GM12878 (cell line): Measurements from ENCODE around the gene MBD5. TPM values are rescaled to one million over a fixed set of nuclear protein-coding genes. Genes with fewer than 3 reads are reported as not detected.
A peak's percentile ranks its signal among the peaks of the same experiment; 100 is the strongest.

Experiments used
- ATAC-seq: fragments of 200-7000 bp; cut with Tn5 transposase; 3 replicates; pipeline ENCODE4 v1.9.1; 2020; ENCODE audit warnings: mild to moderate bottlenecking, moderate library complexity
- BruUV-seq: library from RNA; stranded (reverse); fragments of 400-500 nt; replicated peaks from 2 replicates; lab custom pipeline; 2021; lab: Mats Ljungman, UMichigan
- CTCF ChIA-PET: fragments of 300-600 bp; sonication (Branson Sonifier 250); formaldehyde crosslinking; extraction: SDS; loops from one replicate; lab custom pipeline; 2021; ENCODE audit warnings: inconsistent platforms; lab: Yijun Ruan, JAX
- POLR2A ChIA-PET: fragments of 350-600 bp; formaldehyde crosslinking; extraction: SDS; loops from one replicate; lab custom pipeline; 2021; ENCODE audit warnings: inconsistent platforms; lab: Charles Lee
- RAD21 ChIA-PET: fragments of 300-600 bp; sonication (Branson Sonifier 250); formaldehyde crosslinking; loops from one replicate; lab custom pipeline; 2023; ENCODE audit warnings: antibody characterized with exemption; ENCODE audit not compliant: unreplicated experiment; lab: Charles Lee
- SMC1A ChIA-PET: fragments of 300-600 bp; sonication (Branson Sonifier 250); formaldehyde crosslinking; loops from one replicate; lab custom pipeline; 2023; ENCODE audit not compliant: unreplicated experiment, uncharacterized antibody; lab: Charles Lee
- DNase-seq: peaks from one replicate; pipeline ENCODE4 v3.0.0-alpha.2; 2011; ENCODE audit warnings: low read depth, low spot score
- FAIRE-seq: peaks from 3 replicates; lab custom pipeline; 2011; peaks lifted over from hg19 to GRCh38; lab: Jason Lieb, UNC
- H2AFZ ChIP-seq: 2 replicates; pipeline ENCODE4 v1.6.0; 2011; ENCODE audit warnings: low read depth, low read length, control low read depth; ENCODE audit not compliant: control insufficient read depth
- H3K27ac ChIP-seq: 2 replicates; pipeline ENCODE4 v1.5.1; 2011; ENCODE audit warnings: control low read depth; ENCODE audit not compliant: control insufficient read depth, insufficient read depth
- H3K27me3 ChIP-seq, 2 experiments: replicated peaks in 1 of 2; 2 replicates each; pipeline versions ENCODE4 v1.6.0 to v1.6.1; 2011; ENCODE audit warnings: low read length in 1 of 2; ENCODE audit not compliant: control insufficient read depth in 2 of 2, insufficient read depth in 2 of 2
- H3K36me3 ChIP-seq, 2 experiments: 2 replicates each; pipeline ENCODE4 v1.5.1; 2011; ENCODE audit warnings: low read length in 1 of 2; ENCODE audit not compliant: control insufficient read depth in 2 of 2, insufficient read depth in 2 of 2
- H3K4me1 ChIP-seq: 2 replicates; pipeline ENCODE4 v1.6.1; 2011; ENCODE audit warnings: mild to moderate bottlenecking, low read length, moderate library complexity, mixed read lengths; ENCODE audit not compliant: control insufficient read depth, insufficient read depth
- H3K4me2 ChIP-seq: 2 replicates; pipeline ENCODE4 v1.6.0; 2011; ENCODE audit warnings: control low read depth; ENCODE audit not compliant: control insufficient read depth, insufficient read depth
- H3K4me3 ChIP-seq: fragments of 200-600 bp; sonication (generic); 2 replicates; pipeline ENCODE4 v1.5.1; 2016
- H3K79me2 ChIP-seq: 2 replicates; pipeline ENCODE4 v1.6.0; 2011; ENCODE audit warnings: low read length; ENCODE audit not compliant: control insufficient read depth, insufficient read depth
- H3K9ac ChIP-seq: 2 replicates; pipeline ENCODE4 v1.8.0; 2011; ENCODE audit warnings: low read length, control low read depth, mixed read lengths; ENCODE audit not compliant: control insufficient read depth, insufficient read depth
- H3K9me3 ChIP-seq: replicated peaks from 3 replicates; pipeline ENCODE4 v1.5.1; 2011; ENCODE audit warnings: mild to moderate bottlenecking, low read length; ENCODE audit not compliant: control insufficient read depth, insufficient read depth
- H4K20me1 ChIP-seq: 2 replicates; pipeline ENCODE4 v1.6.0; 2011; ENCODE audit not compliant: control insufficient read depth, insufficient read depth
- BHLHE40 ChIP-seq, 2 experiments: fragments of 450-650 bp in 1 of 2; IDR thresholded peaks; 2 replicates each; pipeline ENCODE4 v1.6.1; 2011 to 2017; ENCODE audit warnings: low read depth in 2 of 2, borderline replicate concordance in 1 of 2, improper control_type of control experiment in 1 of 2, low read length in 1 of 2, mild to moderate bottlenecking in 1 of 2
- CREB1 ChIP-seq: IDR thresholded peaks from 2 replicates; pipeline ENCODE4 v1.6.1; 2012; ENCODE audit warnings: low read depth, mild to moderate bottlenecking, inconsistent platforms
- EP300 ChIP-seq, 2 experiments: fragments of 150-350 bp in 1 of 2; IDR thresholded peaks; 2 replicates each; pipeline ENCODE4 v1.6.1; 2011 to 2012; ENCODE audit warnings: low read depth in 2 of 2, low read length in 2 of 2, borderline replicate concordance in 1 of 2, improper control_type of control experiment in 1 of 2, inconsistent platforms in 1 of 2; ENCODE audit not compliant: control insufficient read depth in 1 of 2
- FOXM1 ChIP-seq: IDR thresholded peaks from 2 replicates; pipeline ENCODE4 v1.6.1; 2012; ENCODE audit warnings: low read depth, mild to moderate bottlenecking, inconsistent platforms, low read length, moderate library complexity
- HDAC2 ChIP-seq: fragments of 200-600 bp; sonication (generic); IDR thresholded peaks from 2 replicates; pipeline ENCODE4 v1.6.1; 2017
- IRF4 ChIP-seq: IDR thresholded peaks from 2 replicates; pipeline ENCODE4 v1.6.1; 2011; ENCODE audit warnings: low read depth, low read length
- MYB ChIP-seq: fragments of 150-350 bp; IDR thresholded peaks from 2 replicates; pipeline ENCODE4 v1.6.1; 2014; ENCODE audit warnings: mild to moderate bottlenecking, low read depth, low read length, borderline replicate concordance
- PML ChIP-seq: IDR thresholded peaks from 2 replicates; pipeline ENCODE4 v1.6.1; 2012; ENCODE audit warnings: low read length, inconsistent platforms
- RAD21 ChIP-seq: IDR thresholded peaks from 2 replicates; pipeline ENCODE4 v1.6.1; 2011; ENCODE audit warnings: mild to moderate bottlenecking, low read depth, low read length, moderate library complexity; ENCODE audit not compliant: insufficient read depth
- RUNX3 ChIP-seq: IDR thresholded peaks from 2 replicates; pipeline ENCODE4 v1.6.1; 2012; ENCODE audit warnings: low read length, inconsistent platforms
- SMAD1 ChIP-seq: fragments of 450-650 bp; IDR thresholded peaks from 2 replicates; pipeline ENCODE4 v1.6.1; 2018; ENCODE audit warnings: mild to moderate bottlenecking, low read depth; ENCODE audit not compliant: partially characterized antibody
- TBL1XR1 ChIP-seq: IDR thresholded peaks from 2 replicates; pipeline ENCODE4 v1.6.1; 2012; ENCODE audit warnings: low read depth, low read length, improper control_type of control experiment
- WGBS: methylation state at CpG from one replicate; pipeline ENCODE4 v1.1.6; 2016; ENCODE audit warnings: low lambda C conversion rate; ENCODE audit not compliant: insufficient replicate concordance, insufficient coverage; ENCODE audit errors: missing lambda C conversion rate; 5-methylcytosine and 5-hydroxymethylcytosine counted together
- in situ Hi-C: fragments of 300-500 bp; cut with MboI; formaldehyde crosslinking; loops from 9 replicates; pipeline ENCODE4 v1.14.3; 2018; ENCODE audit warnings: mixed read lengths
- intact Hi-C: fragments of 100-400 bp; cut with micrococcal nuclease; formaldehyde crosslinking; loops from one replicate; pipeline ENCODE4 v1.14.2; 2022; ENCODE audit not compliant: unreplicated experiment
- polyA plus RNA-seq, 11 experiments: library from polyadenylated mRNA; depleted of rRNA in 4 of 11; unstranded in 6 of 11; stranded (reverse) in 5 of 11; fragments of >200 nt; fragmentation: Nextera tagmentation in 4 of 11; fragmentation: Illumina TruSeq in 1 of 11; extraction: Ambion mirVana in 4 of 11; extraction: Trizol in 1 of 11; gene quantifications; 1 replicate in 1 of 11; 2 replicates in 10 of 11; pipeline versions ENCODE4 v1.2.1 to v1.2.3, GENCODE V29; 2011 to 2016; ENCODE audit warnings: inconsistent platforms in 2 of 11, missing spikeins in 2 of 11, low read depth in 1 of 11
- total RNA-seq, 4 experiments: library from RNA; depleted of rRNA in 3 of 4; stranded (reverse); fragments of >200 nt in 3 of 4; fragmentation: Illumina TruSeq in 1 of 4; extraction: Trizol in 1 of 4; gene quantifications; 2 replicates each; pipeline versions ENCODE4 v1.2.1 to v1.2.3, GENCODE V29; 2013 to 2021
- TF ChIP-seq, protein P1 (sequence below): IDR thresholded peaks from 2 replicates; pipeline ENCODE4 v1.6.1; 2012; ENCODE audit warnings: low read length, inconsistent platforms
- TF ChIP-seq, protein P2 (sequence below): fragments of 150-350 bp; IDR thresholded peaks from 2 replicates; pipeline ENCODE4 v1.6.1; 2014; ENCODE audit warnings: mild to moderate bottlenecking, low read depth, low read length

The MBD5 gene
- total and polyA plus RNA-seq, 10 of the 15 experiments (the other 5 are each of a cell fraction or from before 2014, with no cell fraction given): 7.4 to 58.0 (median 21.2) TPM

DNA sequence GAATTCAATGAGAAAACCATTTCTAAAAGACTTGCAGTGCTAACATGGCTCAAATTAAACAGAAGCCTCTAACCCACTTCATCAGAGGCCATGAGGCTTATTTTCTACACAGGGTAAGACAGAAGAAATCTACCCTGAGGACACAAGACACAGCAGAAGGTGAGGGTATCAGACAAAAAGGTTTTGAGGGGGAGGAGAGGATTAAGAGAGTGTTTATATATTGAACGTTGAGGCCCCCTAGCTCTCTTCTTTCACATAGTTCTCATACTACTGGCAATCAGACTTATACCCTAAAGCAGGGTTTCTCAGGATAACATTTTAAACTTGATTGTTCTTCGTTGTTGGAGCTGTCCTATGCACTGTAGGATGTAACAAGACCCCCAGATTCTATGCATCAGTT lies 21.8 kb upstream of the MBD5 start:
- Histone ChIP-seq H3K4me2 (no peak overlapping the region), H3K4me1 (no peaks in the 10 kb centered on the region), H3K36me3 (peaks cover 0 to 3% of the 10 kb centered on the region in 2 experiments; a peak in 2 of 4 replicates), H3K27me3 (no peaks in the 10 kb centered on the region), H2AFZ (no peak overlapping the region), H3K9ac (no peak overlapping the region)
- in situ Hi-C loops: no loop called here
- ATAC-seq: peak; percentile 25; the same call in 2 of the 3 replicates
- CTCF ChIA-PET: interaction anchor here (1.0 to 3.1 kb wide), 3 partner anchors 9 to 510 kb away, joined by 4 to 17 read pairs (median 13); no protein-coding TSS in a partner anchor
- RAD21 ChIA-PET: interaction anchor here (0.7 to 3.1 kb wide), 4 partner anchors 9 to 510 kb away, joined by 3 to 13 read pairs (median 6); no protein-coding TSS in a partner anchor
- SMC1A ChIA-PET: interaction anchor here (1.2 to 4.3 kb wide), 4 partner anchors 9 to 203 kb away, joined by 3 to 22 read pairs (median 5); no protein-coding TSS in a partner anchor
- POLR2A ChIA-PET: no interaction called here
- FAIRE-seq: no peak
- TF ChIP-seq SMAD1: no peak
- no peak for TF ChIP-seq EP300 (IDR thresholded peaks at IDR 0.05; ENCODE audit: borderline replicate concordance in 1 of 2, control insufficient read depth in 1 of 2, low read depth in 2 of 2, low read length in 2 of 2)
- no peak for TF ChIP-seq RAD21
- TF ChIP-seq IRF4: no peak
- TF ChIP-seq RUNX3: no peak
- no peak for TF ChIP-seq MYB
- TF ChIP-seq BHLHE40 (IDR thresholded peaks at IDR 0.05; ENCODE audit: borderline replicate concordance in 1 of 2, low read depth in 2 of 2, low read length in 1 of 2): no peak
- TF ChIP-seq, protein P1, sequence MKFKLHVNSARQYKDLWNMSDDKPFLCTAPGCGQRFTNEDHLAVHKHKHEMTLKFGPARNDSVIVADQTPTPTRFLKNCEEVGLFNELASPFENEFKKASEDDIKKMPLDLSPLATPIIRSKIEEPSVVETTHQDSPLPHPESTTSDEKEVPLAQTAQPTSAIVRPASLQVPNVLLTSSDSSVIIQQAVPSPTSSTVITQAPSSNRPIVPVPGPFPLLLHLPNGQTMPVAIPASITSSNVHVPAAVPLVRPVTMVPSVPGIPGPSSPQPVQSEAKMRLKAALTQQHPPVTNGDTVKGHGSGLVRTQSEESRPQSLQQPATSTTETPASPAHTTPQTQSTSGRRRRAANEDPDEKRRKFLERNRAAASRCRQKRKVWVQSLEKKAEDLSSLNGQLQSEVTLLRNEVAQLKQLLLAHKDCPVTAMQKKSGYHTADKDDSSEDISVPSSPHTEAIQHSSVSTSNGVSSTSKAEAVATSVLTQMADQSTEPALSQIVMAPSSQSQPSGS: no peak
- no peak for TF ChIP-seq CREB1
- no peak for TF ChIP-seq HDAC2
- TF ChIP-seq, protein P2, sequence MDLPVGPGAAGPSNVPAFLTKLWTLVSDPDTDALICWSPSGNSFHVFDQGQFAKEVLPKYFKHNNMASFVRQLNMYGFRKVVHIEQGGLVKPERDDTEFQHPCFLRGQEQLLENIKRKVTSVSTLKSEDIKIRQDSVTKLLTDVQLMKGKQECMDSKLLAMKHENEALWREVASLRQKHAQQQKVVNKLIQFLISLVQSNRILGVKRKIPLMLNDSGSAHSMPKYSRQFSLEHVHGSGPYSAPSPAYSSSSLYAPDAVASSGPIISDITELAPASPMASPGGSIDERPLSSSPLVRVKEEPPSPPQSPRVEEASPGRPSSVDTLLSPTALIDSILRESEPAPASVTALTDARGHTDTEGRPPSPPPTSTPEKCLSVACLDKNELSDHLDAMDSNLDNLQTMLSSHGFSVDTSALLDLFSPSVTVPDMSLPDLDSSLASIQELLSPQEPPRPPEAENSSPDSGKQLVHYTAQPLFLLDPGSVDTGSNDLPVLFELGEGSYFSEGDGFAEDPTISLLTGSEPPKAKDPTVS: no peak
- TF ChIP-seq PML: no peak
- TF ChIP-seq TBL1XR1: no peak
- no peak for TF ChIP-seq FOXM1
- TF ChIP-seq, all 136 proteins: peak for 0
- H4K20me1 ChIP-seq: no peaks in the 10 kb centered on the region
- DNase-seq: no peak
- H3K27ac ChIP-seq: no peak overlapping the region
- no TSS peak for BruUV-seq
- H3K9me3 ChIP-seq: peaks cover 8% of the 10 kb centered on the region
- peaks cover 13% of the 10 kb centered on the region for H3K79me2 ChIP-seq
- no peak overlapping the region for H3K4me3 ChIP-seq
- intact Hi-C loops: no loop called here
- WGBS: 69% methylated on average over 2 of the region's 2 CpGs
